GM23338 (cell line): ENCODE results near the gene TMEM125. TPM values are rescaled to one million over a fixed set of nuclear protein-coding genes. Genes with fewer than 3 reads are reported as not detected.

ENCODE experiments used
- ATAC-seq: fragments of 200-7000 bp; cut with Tn5 transposase; 3 replicates; pipeline ENCODE4 v1.9.1; 2020
- DNase-seq: peaks from one replicate; pipeline ENCODE4 v3.0.0-alpha.2; 2015; ENCODE audit warnings: low spot score
- H2AFZ ChIP-seq: fragments of 200-600 bp; sonication (generic); 2 replicates; pipeline ENCODE4 v1.8.0; 2016; ENCODE audit warnings: antibody characterized with exemption, mild to moderate bottlenecking, moderate library complexity
- H3F3A ChIP-seq: fragments of 200-600 bp; sonication (generic); replicated peaks from 2 replicates; pipeline ENCODE4 v1.8.0; 2017; ENCODE audit warnings: antibody characterized with exemption, mixed run types, low read depth
- H3K27ac ChIP-seq: fragments of 200-600 bp; sonication (generic); 2 replicates; pipeline ENCODE4 v1.6.1; 2016; ENCODE audit warnings: low read depth
- H3K27me3 ChIP-seq: fragments of 200-600 bp; sonication (generic); 2 replicates; pipeline ENCODE4 v1.8.0; 2016; ENCODE audit warnings: mild to moderate bottlenecking, mixed run types, moderate library complexity; ENCODE audit not compliant: insufficient read depth
- H3K36me3 ChIP-seq: fragments of 200-600 bp; sonication (generic); 2 replicates; pipeline ENCODE4 v1.8.0; 2016; ENCODE audit warnings: mild to moderate bottlenecking; ENCODE audit not compliant: insufficient read depth
- H3K4me1 ChIP-seq: fragments of 200-600 bp; sonication (generic); 2 replicates; pipeline ENCODE4 v1.8.0; 2016; ENCODE audit warnings: mild to moderate bottlenecking, moderate library complexity; ENCODE audit not compliant: insufficient read depth
- H3K4me2 ChIP-seq: fragments of 200-600 bp; sonication (generic); 2 replicates; pipeline ENCODE4 v1.7.1; 2017; ENCODE audit warnings: mixed run types
- H3K4me3 ChIP-seq: fragments of 200-600 bp; sonication (generic); 2 replicates; pipeline ENCODE4 v1.6.1; 2016; ENCODE audit warnings: mixed run types
- H3K79me2 ChIP-seq: fragments of 200-600 bp; sonication (generic); replicated peaks from 2 replicates; pipeline ENCODE4 v1.8.0; 2017; ENCODE audit warnings: mild to moderate bottlenecking; ENCODE audit not compliant: insufficient read depth
- H3K9me2 ChIP-seq: fragments of 200-600 bp; sonication (generic); 2 replicates; pipeline ENCODE4 v1.8.0; 2017; ENCODE audit not compliant: insufficient read depth
- H4K20me1 ChIP-seq: fragments of 200-600 bp; sonication (generic); replicated peaks from 2 replicates; pipeline ENCODE4 v1.8.0; 2017; ENCODE audit warnings: mild to moderate bottlenecking; ENCODE audit not compliant: insufficient read depth
- H3K27ac Mint-ChIP-seq: 2 replicates; pipeline ENCODE4 v1.8.0; 2020; ENCODE audit warnings: inconsistent platforms, mild to moderate bottlenecking, moderate library complexity, mixed read lengths
- H3K27me3 Mint-ChIP-seq: 3 replicates; pipeline ENCODE4 v1.8.0; 2022; ENCODE audit warnings: low read depth, mild to moderate bottlenecking, moderate library complexity, mixed read lengths, inconsistent platforms; ENCODE audit not compliant: insufficient read depth, poor library complexity
- H3K36me3 Mint-ChIP-seq: 3 replicates; pipeline ENCODE4 v1.8.0; 2021; ENCODE audit warnings: low read depth, mild to moderate bottlenecking, inconsistent platforms, moderate library complexity, mixed read lengths
- H3K4me1 Mint-ChIP-seq: 3 replicates; pipeline ENCODE4 v1.8.0; 2020; ENCODE audit warnings: mild to moderate bottlenecking, inconsistent platforms, mixed read lengths
- H3K4me3 Mint-ChIP-seq: 3 replicates; pipeline ENCODE4 v1.8.0; 2021; ENCODE audit warnings: moderate library complexity, mild to moderate bottlenecking, inconsistent platforms, mixed read lengths
- H3K9me3 Mint-ChIP-seq: 3 replicates; pipeline ENCODE4 v1.8.0; 2020; ENCODE audit warnings: moderate library complexity, mild to moderate bottlenecking, inconsistent platforms, mixed read lengths
- CTCF ChIP-seq, 2 experiments: fragments of 200-600 bp in 1 of 2; sonication (generic) in 1 of 2; conservative IDR thresholded peaks; 2 replicates each; pipeline versions ENCODE4 v1.5.1 to v1.6.1; 2016 to 2017; ENCODE audit warnings: antibody characterized with exemption in 2 of 2, low read depth in 2 of 2, mild to moderate bottlenecking in 2 of 2, moderate library complexity in 1 of 2
- EZH2phosphoT487 ChIP-seq: fragments of 200-600 bp; sonication (generic); IDR thresholded peaks from one replicate; pipeline ENCODE4 v1.8.1; 2018; ENCODE audit warnings: antibody characterized with exemption; ENCODE audit not compliant: unreplicated experiment
- NANOG ChIP-seq: IDR thresholded peaks from 2 replicates; pipeline ENCODE4 v1.6.1; 2016; ENCODE audit warnings: antibody characterized with exemption, borderline replicate concordance
- POLR2AphosphoS5 ChIP-seq: IDR thresholded peaks from 2 replicates; pipeline ENCODE4 v1.6.1; 2016; ENCODE audit warnings: antibody characterized with exemption, low read depth
- REST ChIP-seq: IDR thresholded peaks from one replicate; pipeline ENCODE4 v1.6.1; 2018; ENCODE audit warnings: antibody characterized with exemption; ENCODE audit not compliant: unreplicated experiment
- STAT1 ChIP-seq: IDR thresholded peaks from one replicate; pipeline ENCODE4 v1.6.1; 2016; ENCODE audit warnings: antibody characterized with exemption; ENCODE audit not compliant: unreplicated experiment
- ZNF114 ChIP-seq: fragments of 250-450 bp; sonication (Bioruptor Pico); IDR thresholded peaks from 2 replicates; pipeline ENCODE4 v1.5.0; 2020; ENCODE audit warnings: mild to moderate bottlenecking, moderate library complexity
- ZNF462 ChIP-seq: fragments of 250-450 bp; sonication (Bioruptor Pico); IDR thresholded peaks from 2 replicates; pipeline ENCODE4 v1.5.0; 2020; ENCODE audit warnings: mild to moderate bottlenecking, moderate library complexity
- polyA plus RNA-seq: library from polyadenylated mRNA; unstranded; fragments of >200 nt; fragmentation: Nextera tagmentation; extraction: Ambion mirVana; gene quantifications from 2 replicates; pipeline ENCODE4 v1.2.1, GENCODE V29; 2016
- total RNA-seq: library from RNA; depleted of rRNA; stranded (reverse); fragments of >200 nt; shearing (Covaris generic); gene quantifications from 2 replicates; pipeline ENCODE4 v1.2.3, GENCODE V29; 2014

The TMEM125 gene
- total and polyA plus RNA-seq, 2 experiments from 2014 or later: 16.8 to 39.3 TPM

DNA sequence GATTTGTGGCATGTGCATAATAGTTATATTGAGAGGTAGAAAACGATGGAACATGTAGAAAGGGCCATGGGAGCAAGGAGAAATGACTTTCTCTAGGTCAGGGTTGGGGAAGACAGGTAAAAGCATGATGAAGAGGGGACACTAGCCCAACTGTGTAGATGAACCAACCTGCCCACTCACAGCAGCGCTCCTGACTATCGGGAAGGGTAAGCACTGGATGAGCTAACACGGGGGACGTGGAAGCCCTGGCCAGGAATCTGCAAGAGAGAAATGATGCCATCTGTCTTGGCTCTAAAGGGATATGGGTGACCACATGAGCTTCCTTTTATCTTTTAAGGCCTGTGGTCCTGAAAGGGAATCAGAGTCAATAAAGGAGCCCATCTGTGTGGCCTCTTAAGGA is 36.2 kb upstream of the TMEM125 start (continued):
- TF ChIP-seq ZNF462 (no peak), STAT1 (no peak)

- Histone ChIP-seq H3K4me3 (no peak overlapping the region), H3K27ac (no peak overlapping the region), H3K4me1 (peaks cover 8% of the 10 kb centered on the region; the same call in 1 of the 2 replicates), H2AFZ (no peak overlapping the region), H3K79me2 (no peaks in the 10 kb centered on the region), H3K36me3 (no peaks in the 10 kb centered on the region), H3K27me3 (no peaks in the 10 kb centered on the region), H3F3A (no peaks in the 10 kb centered on the region), H3K9me2 (no peaks in the 10 kb centered on the region), H4K20me1 (no peaks in the 10 kb centered on the region), H3K4me2 (no peak overlapping the region)
- Mint-ChIP-seq H3K4me3 (no peak overlapping the region), H3K4me1 (peaks cover 17% of the 10 kb centered on the region), H3K27me3 (no peaks in the 10 kb centered on the region), H3K36me3 (no peaks in the 10 kb centered on the region; the same call in 2 of the 3 replicates), H3K9me3 (no peaks in the 10 kb centered on the region; the same call in 2 of the 3 replicates), H3K27ac (no peak overlapping the region)
- ATAC-seq (no peak), DNase-seq (no peak)
- no peak for TF ChIP-seq REST
- TF ChIP-seq ZNF114 (CRISPR knock-in tag): no peak
- no peak for TF ChIP-seq POLR2AphosphoS5
- TF ChIP-seq NANOG: no peak
- TF ChIP-seq EZH2phosphoT487: no peak
- TF ChIP-seq CTCF (conservative IDR thresholded peaks at IDR 0.05; ENCODE audit: low read depth in 2 of 2): no peak
Observed at GRCh38 chr1:43234267-43234666, 35.5 kb upstream of the TMEM125 start.
